Neural cell (in vitro differentiated cells): ENCODE data around the gene CARS1. TPM values are rescaled to one million over a fixed set of nuclear protein-coding genes. Genes with fewer than 3 reads are reported as not detected.

Experiments
- H2AFZ ChIP-seq: fragments of 200-600, 300-800 bp; sonication (generic), shearing (Covaris generic); 2 replicates; pipeline ENCODE4 v1.6.0; 2014; ENCODE audit warnings: low read depth, mild to moderate bottlenecking, antibody characterized with exemption, low read length, moderate library complexity
- H3F3A ChIP-seq: fragments of 200-600 bp; shearing (Covaris generic); 2 replicates; pipeline ENCODE4 v1.6.1; 2016; ENCODE audit warnings: mild to moderate bottlenecking, moderate library complexity, mixed read lengths, antibody characterized with exemption, low read length; ENCODE audit not compliant: insufficient read depth, poor library complexity, severe bottlenecking
- H3K27ac ChIP-seq: fragments of 200-600, 300-800 bp; sonication (generic), shearing (Covaris generic); 2 replicates; pipeline ENCODE4 v1.5.1; 2014; ENCODE audit warnings: mild to moderate bottlenecking, low read length, moderate library complexity
- H3K27me3 ChIP-seq: fragments of 300-800, 200-600 bp; sonication (generic), shearing (Covaris generic); 2 replicates; pipeline ENCODE4 v1.6.0; 2014; ENCODE audit warnings: mild to moderate bottlenecking, low read depth, low read length, moderate library complexity; ENCODE audit not compliant: insufficient read depth
- H3K36me3 ChIP-seq: fragments of 300-800, 200-600 bp; sonication (generic), shearing (Covaris generic); 2 replicates; pipeline ENCODE4 v1.5.1; 2014; ENCODE audit warnings: mild to moderate bottlenecking, antibody characterized with exemption, low read length, moderate library complexity; ENCODE audit not compliant: insufficient read depth
- H3K4me2 ChIP-seq: fragments of 300-800, 200-600 bp; sonication (generic), shearing (Covaris generic); 2 replicates; pipeline ENCODE4 v1.6.0; 2014; ENCODE audit warnings: mild to moderate bottlenecking, low read length
- H3K4me3 ChIP-seq: fragments of 300-800, 200-600 bp; sonication (generic), shearing (Covaris generic); 2 replicates; pipeline ENCODE4 v1.5.1; 2014; ENCODE audit warnings: mild to moderate bottlenecking, low read length, moderate library complexity
- H3K79me2 ChIP-seq: fragments of 200-600 bp; shearing (Covaris generic); replicated peaks from 2 replicates; pipeline ENCODE4 v1.6.0; 2014; ENCODE audit warnings: mild to moderate bottlenecking, low read length, moderate library complexity; ENCODE audit not compliant: insufficient read depth
- H3K9ac ChIP-seq: fragments of 300-800, 200-600 bp; sonication (generic), shearing (Covaris generic); 2 replicates; pipeline ENCODE4 v1.6.1; 2016; ENCODE audit warnings: mild to moderate bottlenecking, low read length, mixed read lengths
- H3K9me2 ChIP-seq: fragments of 200-600 bp; shearing (Covaris generic); 2 replicates; pipeline ENCODE4 v1.6.1; 2016; ENCODE audit warnings: mild to moderate bottlenecking, low read length, mixed read lengths; ENCODE audit not compliant: insufficient read depth
- H3K9me3 ChIP-seq: fragments of 200-600, 300-800 bp; sonication (generic), shearing (Covaris generic); 2 replicates; pipeline ENCODE4 v1.6.1; 2016; ENCODE audit warnings: mild to moderate bottlenecking, mixed run types, low read length, moderate library complexity, mixed read lengths
- H4K20me1 ChIP-seq: fragments of 200-600 bp; shearing (Covaris generic); 2 replicates; pipeline ENCODE4 v1.6.1; 2016; ENCODE audit warnings: mild to moderate bottlenecking, mixed run types; ENCODE audit not compliant: insufficient read depth
- CTCF ChIP-seq: fragments of 450-650 bp; IDR thresholded peaks from 2 replicates; pipeline ENCODE4 v1.5.1; 2014; ENCODE audit warnings: antibody characterized with exemption, mild to moderate bottlenecking, moderate library complexity; ENCODE audit not compliant: poor library complexity, severe bottlenecking
- EP300 ChIP-seq: fragments of 450-650 bp; conservative IDR thresholded peaks from 2 replicates; pipeline ENCODE4 v1.6.1; 2014; ENCODE audit warnings: antibody characterized with exemption, mild to moderate bottlenecking, moderate library complexity; ENCODE audit not compliant: poor library complexity, severe bottlenecking
- EZH2 ChIP-seq: fragments of 200-600, 300-800 bp; shearing (Covaris generic), sonication (generic); IDR thresholded peaks from 2 replicates; pipeline ENCODE4 v1.6.1; 2014; ENCODE audit warnings: antibody characterized with exemption, low read length, borderline replicate concordance, mild to moderate bottlenecking; ENCODE audit not compliant: insufficient read depth, poor library complexity, severe bottlenecking
- MXI1 ChIP-seq: fragments of 450-650 bp; conservative IDR thresholded peaks from 2 replicates; pipeline ENCODE4 v1.6.1; 2014; ENCODE audit warnings: antibody characterized with exemption, mild to moderate bottlenecking; ENCODE audit not compliant: poor library complexity, severe bottlenecking
- POLR2AphosphoS5 ChIP-seq: IDR thresholded peaks from 2 replicates; pipeline ENCODE4 v1.6.1; 2012
- RAD21 ChIP-seq: fragments of 450-650 bp; conservative IDR thresholded peaks from 2 replicates; pipeline ENCODE4 v1.6.1; 2014; ENCODE audit warnings: antibody characterized with exemption, mild to moderate bottlenecking, moderate library complexity
- REST ChIP-seq: IDR thresholded peaks from 2 replicates; pipeline ENCODE4 v1.6.1; 2012; ENCODE audit warnings: borderline replicate concordance
- SMC3 ChIP-seq: fragments of 450-650 bp; conservative IDR thresholded peaks from 2 replicates; pipeline ENCODE4 v1.6.1; 2014; ENCODE audit warnings: antibody characterized with exemption, mild to moderate bottlenecking, moderate library complexity; ENCODE audit not compliant: poor library complexity
- TAF1 ChIP-seq: IDR thresholded peaks from 2 replicates; pipeline ENCODE4 v1.6.1; 2012; ENCODE audit warnings: low read depth
- polyA plus RNA-seq: library from polyadenylated mRNA; depleted of rRNA; stranded (reverse); fragments of >200 nt; gene quantifications from 2 replicates; pipeline ENCODE4 v1.2.3, GENCODE V29; 2014

Gene CARS1
- polyA plus RNA-seq, 1 donor from 2014 or later = 48.2 TPM

GRCh38 chr11:3014943-3015342 lies 42.3 kb downstream of the CARS1 start:
- TF ChIP-seq REST = no peak
- TF ChIP-seq SMC3 = no peak
- TF ChIP-seq POLR2AphosphoS5 = no peak
- no peak for TF ChIP-seq EP300
- no peak for TF ChIP-seq TAF1
- TF ChIP-seq MXI1 = no peak
- TF ChIP-seq CTCF = no peak
- TF ChIP-seq RAD21 = no peak
- TF ChIP-seq EZH2 = no peak
- H3K36me3 ChIP-seq = peaks cover 8% of the 10 kb centered on the region
- H2AFZ ChIP-seq = no peak overlapping the region
- no peak overlapping the region for H3K4me2 ChIP-seq
- H3K9me2 ChIP-seq = no peaks in the 10 kb centered on the region
- no peaks in the 10 kb centered on the region for H3K79me2 ChIP-seq
- no peak overlapping the region for H3K4me3 ChIP-seq
- no peaks in the 10 kb centered on the region for H3K27me3 ChIP-seq
- no peak overlapping the region for H3K27ac ChIP-seq
- no peak overlapping the region for H3K9ac ChIP-seq
- H3F3A ChIP-seq = no peaks in the 10 kb centered on the region
- no peaks in the 10 kb centered on the region for H3K9me3 ChIP-seq
- no peaks in the 10 kb centered on the region for H4K20me1 ChIP-seq

- H3K36me3 ChIP-seq = peaks cover 8% of the 10 kb centered on the region
Observed at GRCh38 chr11:3014057-3014938, 42.9 kb downstream of the CARS1 start.

More at GRCh38 chr11:3014057-3014938, 42.9 kb downstream of the CARS1 start:
- H3K4me3 ChIP-seq = no peak overlapping the region
- no peak for TF ChIP-seq CTCF
- no peak for TF ChIP-seq POLR2AphosphoS5
- no peak for TF ChIP-seq EZH2
- no peak for TF ChIP-seq RAD21
- TF ChIP-seq EP300 = no peak
- no peak for TF ChIP-seq SMC3
- no peak for TF ChIP-seq TAF1
- TF ChIP-seq MXI1 = no peak
- no peak for TF ChIP-seq REST
- H3K27ac ChIP-seq = no peak overlapping the region
- no peak overlapping the region for H3K4me2 ChIP-seq
- H3K9me2 ChIP-seq = no peaks in the 10 kb centered on the region
- H3K9ac ChIP-seq = no peak overlapping the region
- no peaks in the 10 kb centered on the region for H3K9me3 ChIP-seq
- H3K79me2 ChIP-seq = no peaks in the 10 kb centered on the region
- H3K27me3 ChIP-seq = no peaks in the 10 kb centered on the region
- H2AFZ ChIP-seq = no peak overlapping the region
- H4K20me1 ChIP-seq = no peaks in the 10 kb centered on the region
- no peaks in the 10 kb centered on the region for H3F3A ChIP-seq
